ENCODE data around the gene SF3A2. TPM values are rescaled to one million over a fixed set of nuclear protein-coding genes. Genes with fewer than 3 reads are reported as not detected.

Gene SF3A2
- total RNA-seq, 1 donor from 2014 or later: 14.4 TPM

DNA sequence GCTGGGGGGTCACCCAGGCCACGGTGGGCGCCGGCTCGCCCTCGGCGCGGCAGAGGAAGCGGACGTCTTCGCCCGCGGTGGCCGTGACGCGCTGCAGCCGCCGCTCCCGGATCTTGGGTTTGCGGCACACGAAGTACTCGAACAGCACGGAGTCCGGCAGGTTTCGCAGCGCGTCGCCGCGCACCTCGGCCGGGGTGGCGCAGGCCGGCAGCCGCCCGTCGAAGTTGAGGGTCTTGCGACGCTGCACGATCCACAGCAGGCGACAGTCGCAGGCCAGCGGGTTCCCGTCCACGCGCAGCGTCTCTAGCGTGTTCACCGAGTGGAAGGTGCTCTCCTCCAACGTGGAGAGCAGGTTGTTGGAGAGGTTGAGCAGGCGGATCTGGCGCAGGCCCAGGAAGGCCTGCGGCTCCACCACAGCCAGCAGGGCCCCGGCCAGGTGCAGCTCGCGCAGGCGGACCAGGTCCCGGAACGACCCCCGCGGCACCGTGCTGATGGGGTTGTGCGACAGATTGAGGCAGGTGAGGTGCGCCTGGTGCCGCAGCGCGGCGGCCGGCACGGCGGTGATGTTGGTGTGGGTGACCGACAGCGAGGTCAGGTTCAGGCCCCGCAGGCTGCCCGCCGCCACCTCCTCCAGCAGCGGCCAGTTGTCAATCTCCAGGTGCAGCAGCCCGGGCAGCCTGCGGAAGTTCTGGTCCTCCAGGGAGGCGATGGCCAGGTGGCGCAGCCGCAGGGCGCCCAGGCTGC, 54.0 kb downstream of the SF3A2 start:
- no peaks in the 10 kb centered on the region for H3K79me2 ChIP-seq (ENCODE audit: low read depth)
- no peak overlapping the region for H3K9ac ChIP-seq
- peak overlapping the region; percentile 30 for H3K4me3 Mint-ChIP-seq
- peak overlapping the region; percentile 34 for H3K4me3 ChIP-seq
- peaks cover 7% of the 10 kb centered on the region for H3K36me3 Mint-ChIP-seq
- peak; percentile 50 for DNase-seq (ENCODE audit: low spot score)
- H3K27ac ChIP-seq: no peak overlapping the region
- H3K27ac Mint-ChIP-seq: no peak overlapping the region
- no peak overlapping the region for H2AFZ ChIP-seq (replicated peaks)
- H3K9me3 ChIP-seq (ENCODE audit: low read depth): no peaks in the 10 kb centered on the region
- H3K27me3 ChIP-seq: peaks cover 100% of the 10 kb centered on the region
- peaks cover 15% of the 10 kb centered on the region for H3K4me1 ChIP-seq
- peaks cover 3% of the 10 kb centered on the region for H3K9me3 Mint-ChIP-seq
- H3F3A ChIP-seq (ENCODE audit: low read depth): peaks cover 23% of the 10 kb centered on the region
- peak; percentile 98 for TF ChIP-seq EZH2phosphoT487 (IDR thresholded peaks at IDR 0.05)
- TF ChIP-seq, protein P1, sequence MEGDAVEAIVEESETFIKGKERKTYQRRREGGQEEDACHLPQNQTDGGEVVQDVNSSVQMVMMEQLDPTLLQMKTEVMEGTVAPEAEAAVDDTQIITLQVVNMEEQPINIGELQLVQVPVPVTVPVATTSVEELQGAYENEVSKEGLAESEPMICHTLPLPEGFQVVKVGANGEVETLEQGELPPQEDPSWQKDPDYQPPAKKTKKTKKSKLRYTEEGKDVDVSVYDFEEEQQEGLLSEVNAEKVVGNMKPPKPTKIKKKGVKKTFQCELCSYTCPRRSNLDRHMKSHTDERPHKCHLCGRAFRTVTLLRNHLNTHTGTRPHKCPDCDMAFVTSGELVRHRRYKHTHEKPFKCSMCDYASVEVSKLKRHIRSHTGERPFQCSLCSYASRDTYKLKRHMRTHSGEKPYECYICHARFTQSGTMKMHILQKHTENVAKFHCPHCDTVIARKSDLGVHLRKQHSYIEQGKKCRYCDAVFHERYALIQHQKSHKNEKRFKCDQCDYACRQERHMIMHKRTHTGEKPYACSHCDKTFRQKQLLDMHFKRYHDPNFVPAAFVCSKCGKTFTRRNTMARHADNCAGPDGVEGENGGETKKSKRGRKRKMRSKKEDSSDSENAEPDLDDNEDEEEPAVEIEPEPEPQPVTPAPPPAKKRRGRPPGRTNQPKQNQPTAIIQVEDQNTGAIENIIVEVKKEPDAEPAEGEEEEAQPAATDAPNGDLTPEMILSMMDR (IDR thresholded peaks at IDR 0.05): no peak
- TF ChIP-seq EZH2 (IDR thresholded peaks at IDR 0.05): peak; percentile 99
- peaks cover 64% of the 10 kb centered on the region for H3K27me3 Mint-ChIP-seq (ENCODE audit: insufficient read depth, low read depth)
- H3K4me2 ChIP-seq: peak overlapping the region; percentile 73
- peaks cover 40% of the 10 kb centered on the region for H4K20me1 ChIP-seq (ENCODE audit: low read depth)
- H3K4me1 Mint-ChIP-seq: peaks cover 19% of the 10 kb centered on the region
- no peaks in the 10 kb centered on the region for H3K36me3 ChIP-seq

DNA sequence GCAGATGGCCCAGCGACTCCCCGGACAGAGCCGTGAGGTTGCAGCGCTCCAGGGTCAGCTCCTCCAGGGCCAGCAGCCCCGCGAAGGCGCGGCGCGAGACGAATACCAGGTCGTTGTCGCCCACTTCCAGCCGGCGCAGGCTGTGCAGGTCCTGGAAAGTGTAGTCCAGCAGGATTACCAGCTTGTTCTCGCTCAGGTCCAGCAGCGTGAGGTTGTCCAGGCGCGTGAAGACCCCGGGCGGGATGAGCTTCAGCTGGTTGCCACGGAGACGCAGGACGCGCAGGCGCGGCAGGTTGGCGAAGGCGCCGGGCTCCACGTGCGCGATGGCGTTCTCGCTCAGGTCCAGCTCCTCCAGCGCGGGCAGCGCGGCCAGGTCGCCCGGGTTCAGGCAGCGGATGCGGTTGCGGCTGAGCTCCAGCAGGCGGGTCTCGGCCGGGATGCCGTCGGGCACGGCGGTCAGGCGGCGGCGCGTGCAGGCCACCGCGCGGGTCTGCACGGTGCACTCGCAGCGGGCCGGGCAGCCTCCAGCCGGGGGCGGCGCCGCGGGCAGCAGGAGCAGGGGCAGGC, 54.6 kb downstream of the SF3A2 start:
- Histone ChIP-seq H3K9ac (no peak overlapping the region), H3K9me3 (ENCODE audit: low read depth) (no peaks in the 10 kb centered on the region), H3K79me2 (ENCODE audit: low read depth) (no peaks in the 10 kb centered on the region), H4K20me1 (ENCODE audit: low read depth) (peaks cover 40% of the 10 kb centered on the region), H3F3A (ENCODE audit: low read depth) (peaks cover 23% of the 10 kb centered on the region), H3K4me2 (peak overlapping the region; percentile 73), H3K27ac (no peak overlapping the region), H3K4me3 (peak overlapping the region; percentile 34), H3K4me1 (peaks cover 15% of the 10 kb centered on the region), H3K27me3 (peaks cover 100% of the 10 kb centered on the region), H3K36me3 (no peaks in the 10 kb centered on the region), H2AFZ (replicated peaks) (peak overlapping the region; percentile 36)
- Mint-ChIP-seq H3K9me3 (peaks cover 3% of the 10 kb centered on the region), H3K4me1 (peaks cover 19% of the 10 kb centered on the region), H3K36me3 (peaks cover 7% of the 10 kb centered on the region), H3K27me3 (ENCODE audit: insufficient read depth, low read depth) (peaks cover 66% of the 10 kb centered on the region), H3K4me3 (peak overlapping the region; percentile 58), H3K27ac (no peak overlapping the region)
- TF ChIP-seq, protein P1 (IDR thresholded peaks at IDR 0.05): peak; percentile 41
- peak; percentile 77 for TF ChIP-seq EZH2phosphoT487 (IDR thresholded peaks at IDR 0.05)
- TF ChIP-seq EZH2 (IDR thresholded peaks at IDR 0.05): peak; percentile 88
- DNase-seq (ENCODE audit: low spot score): peak; percentile 92

DNA sequence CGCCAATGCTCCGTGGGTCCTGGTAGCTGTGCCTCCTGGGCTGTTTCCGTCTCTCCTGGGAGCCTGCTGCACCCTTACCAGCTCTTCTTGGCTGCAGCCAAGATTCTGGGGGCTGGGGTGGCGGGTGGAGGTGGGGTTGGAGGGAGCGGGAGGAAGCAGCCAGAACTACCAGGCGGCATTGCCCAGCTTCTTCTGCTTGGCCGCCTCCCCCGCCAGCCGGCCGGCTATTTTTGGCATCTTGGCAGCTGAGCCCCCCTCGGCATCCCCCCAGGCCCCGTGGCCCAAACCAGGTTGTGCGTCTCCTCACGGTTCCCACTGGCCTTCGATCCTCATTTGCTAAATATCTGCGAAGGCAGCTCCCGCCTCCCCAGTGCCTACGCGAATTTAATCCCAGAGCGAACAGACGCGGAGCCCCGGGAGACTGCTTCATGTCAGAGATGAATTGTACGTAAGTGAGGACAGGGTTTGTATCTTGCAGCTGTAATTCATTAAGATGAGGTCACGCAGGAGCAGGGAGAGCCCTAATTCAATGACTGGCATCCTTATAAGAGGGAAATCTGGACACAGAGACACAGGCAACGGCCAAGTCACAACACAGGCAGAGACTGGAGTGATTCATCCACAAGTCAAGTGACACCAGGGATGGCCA, 58.2 kb downstream of the SF3A2 start:
- no peak for DNase-seq (ENCODE audit: low spot score)
- Mint-ChIP-seq H3K36me3 (no peaks in the 10 kb centered on the region), H3K27me3 (ENCODE audit: insufficient read depth, low read depth) (peaks cover 42% of the 10 kb centered on the region), H3K27ac (no peak overlapping the region), H3K4me1 (peaks cover 9% of the 10 kb centered on the region), H3K4me3 (peak overlapping the region; percentile 17), H3K9me3 (no peaks in the 10 kb centered on the region)
- Histone ChIP-seq H3K27ac (no peak overlapping the region), H3K27me3 (peaks cover 67% of the 10 kb centered on the region), H3K4me2 (no peak overlapping the region), H3K9ac (no peak overlapping the region), H3K4me1 (peaks cover 14% of the 10 kb centered on the region), H3K79me2 (ENCODE audit: low read depth) (no peaks in the 10 kb centered on the region), H3K4me3 (no peak overlapping the region), H3F3A (ENCODE audit: low read depth) (peaks cover 20% of the 10 kb centered on the region), H2AFZ (replicated peaks) (no peak overlapping the region), H3K36me3 (no peaks in the 10 kb centered on the region), H3K9me3 (ENCODE audit: low read depth) (no peaks in the 10 kb centered on the region), H4K20me1 (ENCODE audit: low read depth) (peaks cover 24% of the 10 kb centered on the region)
- TF ChIP-seq EZH2 (IDR thresholded peaks at IDR 0.05): no peak
- no peak for TF ChIP-seq EZH2phosphoT487 (IDR thresholded peaks at IDR 0.05)
- TF ChIP-seq, protein P1 (IDR thresholded peaks at IDR 0.05): no peak
